Stimulated activated naive CD4-positive, alpha-beta T cell (primary cell): ENCODE data around the gene GRID2.
"Not testable (repeated sequence)": the region's sequence is repeated elsewhere in the genome, so short reads cannot be mapped to it uniquely, and the experiment has no call there.

Experiments used
- DNase-seq, 6 experiments: peaks; one replicate each; lab custom pipeline; 2025; lab: John Stamatoyannopoulos, UW

Gene GRID2

GRCh38 chr4:92305148-92305877, 1.5 kb downstream of the GRID2 start:
- no peak for DNase-seq

- no peak for DNase-seq
Measured at GRCh38 chr4:92305878-92306520, 2.2 kb downstream of the GRID2 start.

DNA sequence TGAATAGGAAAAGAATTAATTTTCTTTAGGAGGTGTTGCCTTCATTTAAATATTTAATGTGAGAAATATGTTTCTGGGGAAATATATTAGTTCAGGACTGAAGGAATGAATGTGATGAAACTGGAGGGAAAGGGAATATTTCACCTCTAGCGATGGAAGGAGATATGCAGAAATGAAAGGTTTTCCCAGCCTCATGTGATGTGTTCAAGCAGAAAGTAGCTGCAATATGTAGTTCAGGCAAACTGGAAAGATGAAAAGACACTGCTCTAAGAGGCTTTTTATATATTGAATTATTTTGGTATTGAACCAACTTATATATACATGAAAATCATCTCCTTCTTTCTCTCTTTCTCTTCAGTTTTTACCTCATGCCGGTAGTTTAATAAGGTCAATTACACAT, 3.4 kb downstream of the GRID2 start:
- no peak for DNase-seq

DNA sequence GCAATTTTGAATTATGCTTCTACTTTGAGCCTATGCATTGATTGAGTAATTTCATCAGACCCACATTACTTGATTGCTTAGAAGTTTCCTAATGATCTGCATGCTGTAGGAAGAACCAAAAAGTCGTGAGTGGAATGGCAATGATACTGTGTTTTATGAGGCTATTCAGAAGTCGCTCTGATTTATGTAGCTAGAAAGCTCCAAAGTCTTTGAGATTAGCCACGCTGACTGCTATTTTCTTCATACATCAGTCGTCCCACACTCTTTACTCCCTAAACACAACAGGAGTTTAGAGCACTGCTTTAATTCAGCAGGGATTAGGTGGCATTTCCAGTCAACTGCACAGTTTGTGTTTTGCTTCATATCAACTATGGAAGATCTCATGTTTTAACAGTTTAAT, 4.1 kb downstream of the GRID2 start:
- no peak for DNase-seq

DNA sequence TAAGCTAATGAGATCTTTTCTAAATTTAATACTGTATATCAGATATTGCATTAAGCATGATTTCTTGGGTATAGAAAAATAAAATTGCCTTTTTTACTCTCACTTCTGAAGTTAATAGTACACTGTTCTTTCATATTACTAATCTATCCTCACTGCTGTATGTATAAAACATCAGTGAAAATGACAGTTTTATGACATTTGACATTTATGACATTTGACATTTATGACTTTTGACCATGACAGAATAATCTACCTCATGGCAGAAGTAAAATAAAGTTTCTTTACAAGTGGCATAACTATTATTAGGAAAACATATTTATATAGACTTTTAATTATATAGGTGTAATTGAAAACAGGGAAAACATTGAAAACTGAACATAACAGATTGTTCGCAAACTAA, 13.3 kb downstream of the GRID2 start:
- no peak for DNase-seq

DNA sequence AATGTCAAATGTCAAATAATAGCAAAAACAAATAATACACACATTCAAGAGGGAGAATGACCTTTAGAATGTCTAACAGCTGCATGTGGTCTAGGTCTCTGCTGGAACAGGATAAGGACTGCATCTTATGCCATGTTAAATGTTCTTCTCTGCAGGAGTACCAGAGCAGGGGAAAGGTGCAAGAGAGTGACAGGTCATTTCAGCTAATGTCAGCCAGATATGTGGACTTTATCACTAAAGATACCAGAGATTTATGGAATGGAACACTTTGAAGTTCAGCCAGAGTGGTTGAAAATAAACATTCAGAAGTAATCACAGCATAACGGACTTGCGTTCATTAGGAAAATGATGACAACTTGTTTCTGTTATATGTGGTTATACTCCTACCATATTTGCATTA, 24.3 kb downstream of the GRID2 start:
- no peak for DNase-seq

DNA sequence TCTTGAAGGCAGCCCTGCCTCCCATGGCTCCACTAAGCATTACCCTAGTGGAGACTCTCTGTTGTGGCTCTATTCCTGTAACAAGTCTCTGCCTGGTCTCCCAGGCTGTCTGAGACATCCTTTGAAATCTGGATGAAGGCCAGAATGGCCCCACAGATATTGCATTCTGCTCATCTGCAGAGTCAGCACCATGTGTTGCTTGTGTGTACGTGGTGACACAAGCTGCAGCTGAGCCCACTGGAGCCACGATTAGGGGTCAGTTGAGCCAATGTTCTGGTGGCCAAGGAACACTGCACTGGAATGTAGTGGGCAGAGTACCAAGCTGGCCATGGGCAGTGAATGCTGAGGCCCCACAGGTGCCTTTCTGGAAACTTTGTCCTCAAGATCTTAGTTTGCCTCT, 29.2 kb downstream of the GRID2 start:
- DNase-seq: no peak

- DNase-seq: no peak
Measured at GRCh38 chr4:92334716-92335350, 31.1 kb downstream of the GRID2 start.

DNA sequence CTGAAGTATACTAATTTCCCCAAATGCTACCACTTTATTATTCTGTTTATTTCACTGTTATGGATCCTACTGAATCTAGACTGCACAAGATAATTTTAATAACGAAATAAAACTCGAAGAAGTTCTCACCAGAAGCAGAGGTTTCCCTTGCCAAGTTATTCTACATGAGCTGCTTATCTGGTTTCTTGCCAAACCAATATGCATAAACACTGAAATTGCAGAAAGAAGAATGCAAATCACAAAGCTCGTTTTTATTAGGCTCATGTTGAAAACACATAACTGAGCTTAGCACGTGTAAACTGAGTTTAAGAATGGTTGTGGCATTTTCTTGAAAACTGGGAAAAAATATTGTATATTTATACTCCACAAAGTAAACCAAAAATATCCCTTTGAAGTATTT, 35.9 kb downstream of the GRID2 start:
- no peak for DNase-seq

GRCh38 chr4:92344216-92344615, 40.5 kb downstream of the GRID2 start:
- no peak for DNase-seq

DNA sequence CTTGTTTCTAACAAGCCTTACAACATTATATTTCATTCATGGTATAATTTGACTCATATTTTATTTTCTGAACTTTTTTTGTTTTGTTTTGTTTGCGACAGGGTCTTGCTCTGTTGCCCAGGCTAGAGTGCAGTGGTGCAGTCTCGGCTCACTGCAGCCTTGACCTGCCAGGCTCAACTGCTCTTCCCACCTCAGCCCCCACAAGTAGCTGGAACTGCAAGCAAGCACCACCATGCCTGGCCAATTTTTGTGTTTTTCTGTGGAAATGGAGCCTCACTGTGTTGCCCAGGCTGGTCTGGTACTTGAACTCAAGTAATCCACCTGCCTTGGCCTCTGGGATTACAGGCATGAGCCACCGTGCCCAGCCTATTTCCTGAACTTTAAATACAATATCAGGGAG, 42.5 kb downstream of the GRID2 start:
- no peak for DNase-seq

DNA sequence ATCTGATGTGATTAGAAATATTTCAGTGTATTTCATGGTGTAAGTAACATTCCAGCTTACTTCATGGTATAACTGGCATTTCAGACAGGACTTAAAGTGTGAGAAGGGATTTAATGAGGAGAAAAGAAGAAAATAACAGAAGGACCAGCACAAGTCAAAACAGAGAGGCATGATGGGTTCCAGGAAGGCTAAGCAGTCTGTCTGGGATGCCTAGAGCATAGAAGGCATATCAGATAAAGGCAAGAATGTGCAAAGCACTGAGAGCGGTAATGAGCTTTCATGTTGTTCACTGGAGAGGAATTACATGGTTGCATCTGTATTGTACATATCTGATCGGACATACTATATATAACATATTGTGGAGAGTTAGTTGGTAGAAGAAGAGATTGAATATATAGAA, 54.2 kb downstream of the GRID2 start:
- DNase-seq: no peak

DNA sequence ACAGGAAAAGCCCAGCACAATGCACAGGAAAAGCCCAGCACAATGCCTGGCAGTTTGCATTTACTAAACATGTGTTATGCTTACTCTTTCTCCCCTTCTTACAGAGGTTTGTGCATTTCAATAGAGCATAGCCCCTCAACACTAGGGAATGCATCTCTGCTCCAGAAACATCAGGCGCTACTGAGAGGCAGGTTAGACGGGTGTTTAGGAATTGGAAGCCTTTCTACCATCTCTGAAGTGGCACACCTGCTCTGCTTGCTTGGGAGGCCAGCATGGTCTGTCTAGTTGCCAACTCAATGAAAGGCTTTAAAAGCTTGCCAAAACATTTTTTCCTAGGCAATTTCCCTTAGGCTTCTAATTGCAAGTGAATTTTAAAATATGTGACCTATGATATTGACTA, 55.7 kb downstream of the GRID2 start:
- no peak for DNase-seq

DNA sequence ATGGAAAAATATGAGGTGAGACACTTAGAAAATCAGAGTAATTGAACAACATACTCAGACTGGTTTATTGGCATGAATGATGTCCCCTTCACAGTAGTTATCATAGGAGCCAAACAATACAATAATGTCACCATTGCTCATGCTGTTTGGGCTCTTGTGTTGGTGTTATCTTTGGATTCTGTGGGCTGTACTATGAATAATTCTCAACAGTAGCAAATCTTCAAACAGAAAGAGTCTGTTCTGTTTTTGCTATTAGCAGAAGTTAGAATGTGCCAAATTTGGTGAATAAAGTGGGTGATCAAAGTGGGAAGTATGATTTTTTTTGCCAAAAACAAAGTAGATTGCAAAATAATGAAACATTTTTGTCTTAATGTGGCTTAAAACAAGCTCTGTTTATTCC, 58.3 kb downstream of the GRID2 start:
- no peak for DNase-seq

DNA sequence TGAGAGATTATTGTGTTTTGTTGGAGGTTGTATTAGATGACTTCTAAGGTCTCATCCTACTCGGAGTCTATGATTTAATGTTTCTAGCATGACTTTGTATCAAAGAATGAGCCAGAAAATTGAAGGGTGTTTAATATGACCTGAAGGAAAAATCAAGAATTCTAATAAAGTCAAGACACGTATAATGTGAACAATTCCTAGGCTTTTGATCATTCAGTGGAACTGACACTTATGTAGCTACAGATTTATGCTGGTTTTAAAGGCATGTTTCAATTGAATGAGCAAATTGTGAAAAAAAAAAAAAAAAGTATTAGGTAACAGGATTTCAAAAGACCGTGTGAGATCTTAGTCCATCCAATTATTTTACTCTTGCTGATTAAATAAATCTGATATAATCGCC, 64.9 kb downstream of the GRID2 start:
- DNase-seq: no peak

- no peak for DNase-seq
Measured at GRCh38 chr4:92381616-92382015, 77.8 kb downstream of the GRID2 start.

DNA sequence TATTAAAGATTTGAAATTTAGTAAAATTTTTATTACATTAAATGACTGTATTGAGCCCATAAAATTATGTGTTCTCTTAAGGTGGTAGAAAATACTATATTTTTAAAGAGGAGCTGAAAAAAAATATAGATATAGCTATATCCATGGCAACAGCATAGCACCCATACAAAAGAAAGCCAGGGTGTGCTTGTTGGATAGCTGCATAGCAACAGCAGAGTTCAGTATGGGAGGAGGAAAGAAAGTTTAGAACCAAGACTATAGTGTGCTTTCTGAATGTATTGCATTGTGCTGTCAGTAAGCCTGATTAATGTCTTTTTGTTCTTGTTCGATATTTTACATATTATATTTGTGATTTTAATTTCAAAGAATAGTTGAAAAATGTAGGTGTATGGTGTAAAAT, 78.4 kb downstream of the GRID2 start:
- DNase-seq: no peak

- no peak for DNase-seq
Measured at GRCh38 chr4:92387459-92388069, 83.8 kb downstream of the GRID2 start.

DNA sequence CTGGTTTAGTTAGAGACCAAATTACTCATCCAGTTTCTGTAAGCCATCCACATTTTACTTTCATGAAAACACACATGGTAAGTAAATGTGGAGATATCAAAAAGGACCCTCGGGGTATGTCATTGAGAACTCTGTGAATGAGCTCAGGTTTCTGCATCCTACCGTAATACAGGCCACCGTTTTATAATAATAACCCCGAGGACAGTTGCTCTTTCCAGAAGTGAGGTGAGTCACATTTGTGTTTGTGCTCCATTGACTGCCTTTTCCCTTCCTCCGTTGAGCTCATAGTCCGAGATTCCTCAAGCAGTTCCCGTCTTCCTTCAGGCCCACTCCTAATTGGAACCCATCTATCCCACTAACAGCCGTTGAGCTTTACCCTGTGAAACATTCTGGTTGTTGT, 95.3 kb downstream of the GRID2 start:
- no peak for DNase-seq

GRCh38 chr4:92403525-92403924, 99.8 kb downstream of the GRID2 start:
- DNase-seq: not testable (repeated sequence)

- no peak for DNase-seq
Measured at GRCh38 chr4:92406488-92406887, 102.7 kb downstream of the GRID2 start.

GRCh38 chr4:92421920-92422319, 118.2 kb downstream of the GRID2 start:
- DNase-seq: no peak

DNA sequence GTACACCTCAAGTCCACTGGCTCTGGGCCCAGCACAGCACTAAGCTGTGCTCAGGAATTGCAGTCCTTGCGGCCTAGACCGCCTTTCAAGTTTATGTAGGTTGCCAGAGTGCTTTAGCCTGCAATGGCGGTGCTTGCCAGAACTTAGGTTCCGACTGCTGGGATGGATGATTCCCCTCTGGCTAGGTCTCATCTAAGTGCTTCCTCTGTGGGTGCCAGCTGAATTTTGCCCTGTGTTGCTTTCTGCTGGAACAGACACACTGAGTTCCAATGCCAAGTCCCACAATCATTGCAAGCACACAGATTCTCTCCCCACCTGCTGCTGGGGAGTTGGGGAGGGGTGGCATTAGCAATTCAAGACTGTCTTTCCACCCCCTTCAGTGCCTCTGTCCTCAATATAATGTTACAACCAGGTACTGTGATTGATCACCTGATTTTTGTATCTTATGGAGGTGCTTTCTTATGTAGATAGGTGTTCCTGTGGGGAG, 129.5 kb downstream of the GRID2 start:
- no peak for DNase-seq
